Smooth muscle cell of the umbilical artery (primary cell): ENCODE measurements around the gene C20orf204. TPM values are rescaled to one million over a fixed set of nuclear protein-coding genes. Genes with fewer than 3 reads are reported as not detected.

Source experiments
- total RNA-seq: library from RNA; depleted of rRNA; stranded (reverse); fragments of >200 nt; gene quantifications from 2 replicates; pipeline ENCODE4 v1.2.3, GENCODE V29; 2014

Gene C20orf204, protein sequence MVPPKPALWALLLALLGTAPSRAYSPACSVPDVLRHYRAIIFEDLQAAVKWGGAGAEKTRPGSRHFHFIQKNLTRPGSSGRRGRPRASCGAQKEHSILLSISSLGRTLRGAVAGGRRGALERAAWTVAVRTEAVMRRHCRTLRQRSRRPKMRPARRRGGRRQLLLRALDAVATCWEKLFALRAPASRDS
- total RNA-seq = 0.88 and 0.89 TPM in 2 replicates

GRCh38 chr20:64035933-64036345 is at the start of gene C20orf204:
C20orf204 (plus strand) TSS chr20:64036182; CDS start chr20:64036324, 142 bp downstream.

GRCh38 chr20:64049060-64049877 is 13.3 kb downstream of the C20orf204 start, which contains the start of gene SOX18:
SOX18 (minus strand) TSS chr20:64049639; CDS start chr20:64049516, 123 bp downstream.

GRCh38 chr20:64062596-64063388 is 26.8 kb downstream of the C20orf204 start, which contains the start of gene TCEA2:
TCEA2 (plus strand) TSS chr20:64063198; CDS start chr20:64063313, 115 bp downstream.

GRCh38 chr20:64079273-64080012 is 43.5 kb downstream of the C20orf204 start, which contains the start of gene RGS19:
RGS19 (minus strand) TSS chr20:64079518; CDS start chr20:64076886, 2,632 bp downstream.

GRCh38 chr20:64080013-64080812 is 44.2 kb downstream of the C20orf204 start, which contains the start of gene OPRL1:
OPRL1 (plus strand) TSS chr20:64080082; CDS start chr20:64092721, 12,639 bp downstream.

GRCh38 chr20:64083804-64084684 is 48.1 kb downstream of the C20orf204 start, which contains the start of gene LKAAEAR1:
LKAAEAR1 (minus strand) TSS chr20:64084398; CDS start chr20:64084219, 179 bp downstream.

Other genes with a start within 250 kb of the C20orf204 start
- 0.42 and 0.59 TPM in 2 replicates for gene ZBTB46, start 204.9 kb upstream of the C20orf204 start, total RNA-seq
- 0.09 TPM in 1 of 2 replicates, not detected in the other for gene ABHD16B, start 174.7 kb upstream of the C20orf204 start, total RNA-seq
- 127 and 187 TPM in 2 replicates for gene TPD52L2, start 170.9 kb upstream of the C20orf204 start, total RNA-seq
- 79.7 and 83.4 TPM in 2 replicates for gene DNAJC5, start 141.1 kb upstream of the C20orf204 start, total RNA-seq
- 15.7 and 22.6 TPM in 2 replicates for gene UCKL1, start 79.8 kb upstream of the C20orf204 start, total RNA-seq
- gene ZNF512B, start 66.3 kb upstream of the C20orf204 start, total RNA-seq = 6.2 and 10.6 TPM in 2 replicates
- gene SAMD10, start 56.5 kb upstream of the C20orf204 start, total RNA-seq = 0.30 and 2.4 TPM in 2 replicates
- gene PRPF6, start 55.0 kb upstream of the C20orf204 start, total RNA-seq = 58.2 and 72.9 TPM in 2 replicates
- gene SOX18, start 13.5 kb downstream of the C20orf204 start, total RNA-seq = under 0.01 TPM in 1 of 2 replicates, not detected in the other
- gene TCEA2, start 27.0 kb downstream of the C20orf204 start, total RNA-seq = 27.2 and 35.3 TPM in 2 replicates
- gene RGS19, start 43.3 kb downstream of the C20orf204 start, total RNA-seq = 14.0 and 16.0 TPM in 2 replicates
- 3.0 TPM in 2 replicates for gene OPRL1, start 43.9 kb downstream of the C20orf204 start, total RNA-seq
- gene LKAAEAR1, start 48.2 kb downstream of the C20orf204 start, total RNA-seq = not detected in 2 replicates
- not detected in 2 replicates for gene NPBWR2, start 71.4 kb downstream of the C20orf204 start, total RNA-seq
- not detected in 2 replicates for gene MYT1, start 128.3 kb downstream of the C20orf204 start, total RNA-seq
- 41.2 and 42.5 TPM in 2 replicates for gene PCMTD2, start 219.6 kb downstream of the C20orf204 start, total RNA-seq